PFSK-1 (cell line): ENCODE results near the gene SLC41A1.

Source experiments
- FOXP2 ChIP-seq: optimal IDR thresholded peaks from 2 replicates; pipeline ENCODE3; 2011; ENCODE audit warnings: borderline replicate concordance, control low read depth, inconsistent platforms; ENCODE audit not compliant: insufficient read depth; ENCODE audit errors: extremely low read length, extremely low read depth
- POLR2AphosphoS5 ChIP-seq: IDR thresholded peaks from 2 replicates; pipeline ENCODE4 v1.6.1; 2012; ENCODE audit warnings: low read depth, mild to moderate bottlenecking, control low read depth, low read length, moderate library complexity
- REST ChIP-seq, 2 experiments: IDR thresholded peaks; 2 replicates each; pipeline versions ENCODE4 v1.6.1 to v1.8.0; 2011 to 2012; ENCODE audit warnings: low read depth in 2 of 2, low read length in 2 of 2, control low read depth in 1 of 2, inconsistent platforms in 1 of 2, mild to moderate bottlenecking in 1 of 2, moderate library complexity in 1 of 2; ENCODE audit not compliant: insufficient read depth in 1 of 2
- SIN3A ChIP-seq: IDR thresholded peaks from 2 replicates; pipeline ENCODE4 v1.6.1; 2012; ENCODE audit warnings: mild to moderate bottlenecking, low read length, moderate library complexity, borderline replicate concordance; ENCODE audit not compliant: insufficient read depth
- TAF1 ChIP-seq: IDR thresholded peaks from 2 replicates; pipeline ENCODE4 v1.6.1; 2012; ENCODE audit warnings: low read length, control low read depth, borderline replicate concordance; ENCODE audit not compliant: insufficient read depth

The SLC41A1 gene

GRCh38 chr1:205769641-205770365, 43.2 kb downstream of the SLC41A1 start:
- TF ChIP-seq TAF1 (no peak), SIN3A (no peak), REST (IDR thresholded peaks at IDR 0.05; ENCODE audit: insufficient read depth in 1 of 2, low read depth in 2 of 2, low read length in 2 of 2) (no peak), POLR2AphosphoS5 (no peak)

GRCh38 chr1:205767248-205767647, 45.8 kb downstream of the SLC41A1 start:
- TF ChIP-seq FOXP2 = no peak
- TF ChIP-seq TAF1 = no peak
- no peak for TF ChIP-seq REST (IDR thresholded peaks at IDR 0.05; ENCODE audit: insufficient read depth in 1 of 2, low read depth in 2 of 2, low read length in 2 of 2)
- no peak for TF ChIP-seq POLR2AphosphoS5

GRCh38 chr1:205766570-205766969, 46.4 kb downstream of the SLC41A1 start:
- no peak for TF ChIP-seq REST (IDR thresholded peaks at IDR 0.05; ENCODE audit: insufficient read depth in 1 of 2, low read depth in 2 of 2, low read length in 2 of 2)
- TF ChIP-seq TAF1 = no peak
- TF ChIP-seq POLR2AphosphoS5 = no peak
- no peak for TF ChIP-seq FOXP2
- no peak for TF ChIP-seq SIN3A

GRCh38 chr1:205766038-205766437, 47.0 kb downstream of the SLC41A1 start:
- TF ChIP-seq FOXP2 (no peak), TAF1 (no peak), POLR2AphosphoS5 (no peak), SIN3A (no peak), REST (IDR thresholded peaks at IDR 0.05; ENCODE audit: insufficient read depth in 1 of 2, low read depth in 2 of 2, low read length in 2 of 2) (no peak)

- TF ChIP-seq POLR2AphosphoS5 (no peak), SIN3A (no peak), FOXP2 (no peak), TAF1 (no peak), REST (IDR thresholded peaks at IDR 0.05; ENCODE audit: insufficient read depth in 1 of 2, low read depth in 2 of 2, low read length in 2 of 2) (no peak)
These were observed 48.4 kb downstream of the SLC41A1 start for GRCh38 chr1:205764578-205764977.
